ENCODE results near the gene NIPSNAP3A. TPM values are rescaled to one million over a fixed set of nuclear protein-coding genes. Genes with fewer than 3 reads are reported as not detected.

The NIPSNAP3A gene
- total and polyA plus RNA-seq, 5 donors from 2014 or later = 8.8 to 27.1 (median 18.4) TPM

- DNase-seq (no peak), ATAC-seq (ENCODE audit: low read depth in 2 of 2) (peak in 1 of 2 donors; percentile 31)
- no peak overlapping the region for H3K4me3 ChIP-seq (ENCODE audit: low read depth, low read length)
- Mint-ChIP-seq H3K36me3 (no peaks in the 10 kb centered on the region), H3K27me3 (no peaks in the 10 kb centered on the region), H3K4me3 (no peak overlapping the region), H3K27ac (no peak overlapping the region), H3K4me1 (no peaks in the 10 kb centered on the region), H3K9me3 (no peaks in the 10 kb centered on the region)
- no peaks in the 10 kb centered on the region for H3K9me3 ChIP-seq (ENCODE audit: control insufficient read depth in 2 of 2, low read length in 2 of 2)
- no peaks in the 10 kb centered on the region for H3K36me3 ChIP-seq (ENCODE audit: control insufficient read depth, insufficient read depth, low read length)
- H3K4me1 ChIP-seq (ENCODE audit: control insufficient read depth, insufficient read depth, low read length, poor library complexity, severe bottlenecking) = no peaks in the 10 kb centered on the region
- no peak overlapping the region for H3K27ac ChIP-seq (ENCODE audit: insufficient read depth, low read length, poor library complexity, severe bottlenecking)
- H3K27me3 ChIP-seq (ENCODE audit: control insufficient read depth, insufficient read depth, low read length) = no peaks in the 10 kb centered on the region
Observed at GRCh38 chr9:104774831-104775573, 27.5 kb downstream of the NIPSNAP3A start.

DNA sequence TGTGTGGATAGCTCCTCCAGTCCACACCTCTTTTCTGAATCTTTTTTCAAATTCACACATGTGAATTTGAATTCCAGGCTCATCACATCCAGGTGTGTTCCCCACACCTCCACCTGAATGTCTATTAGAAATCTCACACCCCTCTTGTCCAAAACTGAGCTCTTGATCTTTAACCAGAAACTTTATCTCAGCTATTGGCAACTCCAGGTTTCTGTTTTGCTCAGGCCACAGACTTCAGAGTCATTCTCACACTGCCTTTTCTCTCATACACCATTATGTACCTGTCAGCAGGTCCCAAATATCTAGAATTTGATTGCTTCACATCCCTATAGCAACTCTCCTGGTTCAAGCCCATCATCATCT lies 28.1 kb downstream of the NIPSNAP3A start:
- no peaks in the 10 kb centered on the region for H3K4me1 Mint-ChIP-seq
- Histone ChIP-seq H3K27ac (ENCODE audit: insufficient read depth, low read length, poor library complexity, severe bottlenecking) (no peak overlapping the region), H3K4me3 (ENCODE audit: low read depth, low read length) (no peak overlapping the region), H3K4me1 (ENCODE audit: control insufficient read depth, insufficient read depth, low read length, poor library complexity, severe bottlenecking) (no peaks in the 10 kb centered on the region), H3K9me3 (ENCODE audit: control insufficient read depth in 2 of 2, low read length in 2 of 2) (no peaks in the 10 kb centered on the region), H3K27me3 (ENCODE audit: control insufficient read depth, insufficient read depth, low read length) (peaks cover 2% of the 10 kb centered on the region), H3K36me3 (ENCODE audit: control insufficient read depth, insufficient read depth, low read length) (no peaks in the 10 kb centered on the region)
- H3K4me3 Mint-ChIP-seq = no peak overlapping the region
- no peak for ATAC-seq (ENCODE audit: low read depth in 2 of 2)
- DNase-seq = no peak
- no peaks in the 10 kb centered on the region for H3K36me3 Mint-ChIP-seq
- no peaks in the 10 kb centered on the region for H3K9me3 Mint-ChIP-seq
- H3K27ac Mint-ChIP-seq = no peak overlapping the region
- no peaks in the 10 kb centered on the region for H3K27me3 Mint-ChIP-seq

DNA sequence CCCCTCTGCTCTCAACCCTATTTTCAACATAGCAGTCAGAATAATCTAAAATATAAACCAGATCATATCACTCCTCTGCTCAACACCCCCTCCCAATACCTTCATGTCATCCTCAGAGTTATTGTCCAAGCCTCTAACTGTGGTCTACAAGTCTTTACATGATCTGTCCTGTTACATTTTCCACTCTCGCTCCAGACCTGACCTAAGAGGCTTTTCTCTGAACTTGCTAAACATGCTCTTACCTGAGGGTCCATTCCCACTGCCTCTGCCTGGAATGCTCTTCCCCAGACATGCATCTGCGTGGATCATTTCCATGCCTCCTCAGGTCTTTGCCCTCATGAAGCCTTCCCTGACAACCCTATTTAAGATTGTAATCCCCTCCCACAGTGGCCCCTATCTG lies 28.5 kb downstream of the NIPSNAP3A start:
- no peaks in the 10 kb centered on the region for H3K27me3 Mint-ChIP-seq
- H3K4me3 ChIP-seq (ENCODE audit: low read depth, low read length) = no peak overlapping the region
- H3K9me3 ChIP-seq (ENCODE audit: control insufficient read depth in 2 of 2, low read length in 2 of 2) = no peaks in the 10 kb centered on the region
- DNase-seq = no peak
- H3K4me1 ChIP-seq (ENCODE audit: control insufficient read depth, insufficient read depth, low read length, poor library complexity, severe bottlenecking) = no peaks in the 10 kb centered on the region
- no peak for ATAC-seq (ENCODE audit: low read depth in 2 of 2)
- H3K9me3 Mint-ChIP-seq = no peaks in the 10 kb centered on the region
- H3K27ac Mint-ChIP-seq = no peak overlapping the region
- H3K4me3 Mint-ChIP-seq = no peak overlapping the region
- no peaks in the 10 kb centered on the region for H3K36me3 Mint-ChIP-seq
- H3K27me3 ChIP-seq (ENCODE audit: control insufficient read depth, insufficient read depth, low read length) = peaks cover 2% of the 10 kb centered on the region
- no peaks in the 10 kb centered on the region for H3K4me1 Mint-ChIP-seq
- H3K27ac ChIP-seq (ENCODE audit: insufficient read depth, low read length, poor library complexity, severe bottlenecking) = no peak overlapping the region
- no peaks in the 10 kb centered on the region for H3K36me3 ChIP-seq (ENCODE audit: control insufficient read depth, insufficient read depth, low read length)

GRCh38 chr9:104776797-104777196 lies 29.3 kb downstream of the NIPSNAP3A start:
- Histone ChIP-seq H3K4me3 (ENCODE audit: low read depth, low read length) (no peak overlapping the region), H3K27ac (ENCODE audit: insufficient read depth, low read length, poor library complexity, severe bottlenecking) (no peak overlapping the region), H3K27me3 (ENCODE audit: control insufficient read depth, insufficient read depth, low read length) (peaks cover 2% of the 10 kb centered on the region), H3K4me1 (ENCODE audit: control insufficient read depth, insufficient read depth, low read length, poor library complexity, severe bottlenecking) (no peaks in the 10 kb centered on the region), H3K9me3 (ENCODE audit: control insufficient read depth in 2 of 2, low read length in 2 of 2) (no peaks in the 10 kb centered on the region), H3K36me3 (ENCODE audit: control insufficient read depth, insufficient read depth, low read length) (no peaks in the 10 kb centered on the region)
- H3K4me1 Mint-ChIP-seq = no peaks in the 10 kb centered on the region
- H3K27ac Mint-ChIP-seq = no peak overlapping the region
- DNase-seq (no peak), ATAC-seq (ENCODE audit: low read depth in 2 of 2) (no peak)
- no peaks in the 10 kb centered on the region for H3K27me3 Mint-ChIP-seq
- H3K4me3 Mint-ChIP-seq = no peak overlapping the region
- H3K36me3 Mint-ChIP-seq = no peaks in the 10 kb centered on the region
- H3K9me3 Mint-ChIP-seq = no peaks in the 10 kb centered on the region

- Mint-ChIP-seq H3K27me3 (no peaks in the 10 kb centered on the region), H3K4me3 (no peak overlapping the region), H3K36me3 (peaks cover under 1% of the 10 kb centered on the region), H3K4me1 (no peaks in the 10 kb centered on the region), H3K9me3 (no peaks in the 10 kb centered on the region), H3K27ac (no peak overlapping the region)
- Histone ChIP-seq H3K4me1 (ENCODE audit: control insufficient read depth, insufficient read depth, low read length, poor library complexity, severe bottlenecking) (no peaks in the 10 kb centered on the region), H3K4me3 (ENCODE audit: low read depth, low read length) (no peak overlapping the region), H3K27ac (ENCODE audit: insufficient read depth, low read length, poor library complexity, severe bottlenecking) (no peak overlapping the region), H3K36me3 (ENCODE audit: control insufficient read depth, insufficient read depth, low read length) (no peaks in the 10 kb centered on the region), H3K27me3 (ENCODE audit: control insufficient read depth, insufficient read depth, low read length) (peaks cover 4% of the 10 kb centered on the region), H3K9me3 (ENCODE audit: control insufficient read depth in 2 of 2, low read length in 2 of 2) (no peaks in the 10 kb centered on the region)
- ATAC-seq (ENCODE audit: low read depth in 2 of 2) (no peak), DNase-seq (no peak)
Observed at GRCh38 chr9:104778802-104779201, 31.3 kb downstream of the NIPSNAP3A start.

DNA sequence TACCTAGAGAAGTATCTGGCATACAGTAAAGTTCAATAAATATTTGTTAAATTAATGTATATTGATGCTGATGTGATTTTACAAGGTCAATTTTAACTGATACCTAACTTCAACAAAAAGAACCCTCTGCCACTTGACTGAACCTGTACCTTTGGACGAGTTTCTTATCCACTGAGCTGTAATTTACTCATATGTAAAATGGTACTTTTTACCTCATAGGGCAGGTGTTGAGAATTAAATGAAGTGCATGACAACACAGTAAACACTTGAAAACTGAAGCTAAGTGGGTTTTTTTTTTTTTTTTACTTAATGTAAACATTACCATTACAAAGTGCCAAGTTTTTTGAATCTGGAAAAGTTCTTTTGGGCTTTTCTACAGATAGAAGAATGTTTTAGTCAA lies 31.9 kb downstream of the NIPSNAP3A start:
- H3K27me3 Mint-ChIP-seq = no peaks in the 10 kb centered on the region
- Histone ChIP-seq H3K36me3 (ENCODE audit: control insufficient read depth, insufficient read depth, low read length) (no peaks in the 10 kb centered on the region), H3K9me3 (ENCODE audit: control insufficient read depth in 2 of 2, low read length in 2 of 2) (no peaks in the 10 kb centered on the region), H3K27me3 (ENCODE audit: control insufficient read depth, insufficient read depth, low read length) (peaks cover 4% of the 10 kb centered on the region), H3K4me3 (ENCODE audit: low read depth, low read length) (no peak overlapping the region), H3K27ac (ENCODE audit: insufficient read depth, low read length, poor library complexity, severe bottlenecking) (no peak overlapping the region), H3K4me1 (ENCODE audit: control insufficient read depth, insufficient read depth, low read length, poor library complexity, severe bottlenecking) (no peaks in the 10 kb centered on the region)
- H3K4me3 Mint-ChIP-seq = no peak overlapping the region
- no peaks in the 10 kb centered on the region for H3K9me3 Mint-ChIP-seq
- H3K4me1 Mint-ChIP-seq = no peaks in the 10 kb centered on the region
- no peak for ATAC-seq (ENCODE audit: low read depth in 2 of 2)
- H3K36me3 Mint-ChIP-seq = peaks cover 6% of the 10 kb centered on the region
- H3K27ac Mint-ChIP-seq = no peak overlapping the region
- DNase-seq = no peak

DNA sequence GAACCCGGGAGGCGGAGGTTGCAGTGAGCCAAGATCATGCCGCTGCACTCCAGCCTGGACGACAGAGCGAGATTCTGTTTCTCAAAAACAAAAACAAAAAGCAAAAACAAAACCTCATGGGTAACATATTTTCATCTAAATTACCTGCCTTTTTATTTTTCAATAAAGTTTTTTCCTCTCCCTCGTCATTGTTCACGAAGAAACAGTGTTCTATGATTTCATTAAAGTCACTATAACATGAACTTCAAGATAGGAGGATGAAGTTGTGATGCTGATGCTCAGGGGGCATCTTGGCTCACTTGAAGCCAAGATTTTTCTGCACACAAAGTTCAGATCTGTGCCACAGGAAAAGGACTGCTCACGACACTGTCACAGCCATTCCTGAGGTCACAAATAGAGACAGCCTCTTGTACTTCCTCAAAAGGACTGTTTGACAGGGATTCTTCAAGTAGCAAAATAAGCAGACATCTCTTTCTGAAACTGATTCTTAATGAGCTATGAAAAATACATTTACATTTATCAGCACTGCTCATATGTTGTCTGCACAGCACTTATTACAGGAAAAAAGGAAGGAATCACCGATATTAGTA lies 32.6 kb downstream of the NIPSNAP3A start:
- H3K27me3 ChIP-seq (ENCODE audit: control insufficient read depth, insufficient read depth, low read length) = peaks cover 4% of the 10 kb centered on the region
- no peaks in the 10 kb centered on the region for H3K9me3 Mint-ChIP-seq
- no peak overlapping the region for H3K4me3 ChIP-seq (ENCODE audit: low read depth, low read length)
- no peak overlapping the region for H3K4me3 Mint-ChIP-seq
- peaks cover 7% of the 10 kb centered on the region for H3K36me3 Mint-ChIP-seq
- no peak overlapping the region for H3K27ac Mint-ChIP-seq
- H3K36me3 ChIP-seq (ENCODE audit: control insufficient read depth, insufficient read depth, low read length) = no peaks in the 10 kb centered on the region
- no peak overlapping the region for H3K27ac ChIP-seq (ENCODE audit: insufficient read depth, low read length, poor library complexity, severe bottlenecking)
- no peaks in the 10 kb centered on the region for H3K4me1 Mint-ChIP-seq
- H3K9me3 ChIP-seq (ENCODE audit: control insufficient read depth in 2 of 2, low read length in 2 of 2) = no peaks in the 10 kb centered on the region
- ATAC-seq (ENCODE audit: low read depth in 2 of 2) (no peak), DNase-seq (no peak)
- no peaks in the 10 kb centered on the region for H3K27me3 Mint-ChIP-seq
- no peaks in the 10 kb centered on the region for H3K4me1 ChIP-seq (ENCODE audit: control insufficient read depth, insufficient read depth, low read length, poor library complexity, severe bottlenecking)

DNA sequence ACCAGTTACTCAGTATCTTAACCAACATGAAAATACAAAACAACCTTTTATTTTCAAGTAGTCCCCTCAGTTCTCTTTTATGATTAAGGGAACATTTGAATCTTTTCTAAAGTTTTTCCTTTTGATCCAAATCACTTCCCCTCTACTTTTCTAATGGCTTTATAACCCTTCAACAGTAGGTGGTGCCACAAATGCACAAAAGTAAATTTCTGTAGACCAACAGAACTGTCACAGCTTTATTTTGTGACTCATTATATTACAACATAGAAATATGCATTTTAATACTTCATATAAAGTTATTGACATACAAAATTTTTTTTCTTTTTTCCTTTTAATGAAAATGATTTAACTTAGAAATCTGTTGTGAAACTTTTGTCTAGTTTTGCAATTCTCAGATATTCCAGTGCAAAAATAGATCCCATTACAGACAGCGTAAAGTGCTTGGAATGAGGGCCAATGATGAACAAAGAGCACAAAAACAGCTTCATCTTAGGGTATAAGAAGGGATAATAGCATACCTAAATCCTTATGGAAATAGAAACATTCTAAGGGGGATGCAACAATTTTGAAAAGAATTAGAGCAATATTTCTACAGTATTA lies 33.4 kb downstream of the NIPSNAP3A start:
- no peaks in the 10 kb centered on the region for H3K4me1 Mint-ChIP-seq
- Histone ChIP-seq H3K4me1 (ENCODE audit: control insufficient read depth, insufficient read depth, low read length, poor library complexity, severe bottlenecking) (no peaks in the 10 kb centered on the region), H3K27me3 (ENCODE audit: control insufficient read depth, insufficient read depth, low read length) (peaks cover 4% of the 10 kb centered on the region), H3K27ac (ENCODE audit: insufficient read depth, low read length, poor library complexity, severe bottlenecking) (no peak overlapping the region), H3K36me3 (ENCODE audit: control insufficient read depth, insufficient read depth, low read length) (no peaks in the 10 kb centered on the region), H3K9me3 (ENCODE audit: control insufficient read depth in 2 of 2, low read length in 2 of 2) (no peaks in the 10 kb centered on the region), H3K4me3 (ENCODE audit: low read depth, low read length) (no peak overlapping the region)
- H3K9me3 Mint-ChIP-seq = no peaks in the 10 kb centered on the region
- no peak overlapping the region for H3K27ac Mint-ChIP-seq
- ATAC-seq (ENCODE audit: low read depth in 2 of 2) (no peak), DNase-seq (peak in 1 of 3 donors; percentile 24)
- H3K27me3 Mint-ChIP-seq = no peaks in the 10 kb centered on the region
- H3K36me3 Mint-ChIP-seq = peaks cover 7% of the 10 kb centered on the region
- no peak overlapping the region for H3K4me3 Mint-ChIP-seq

Data from CD4-positive, CD25-positive, alpha-beta regulatory T cell (primary cell).